GM23248 (cell line): ENCODE results near the gene TENT4B. TPM values are rescaled to one million over a fixed set of nuclear protein-coding genes. Genes with fewer than 3 reads are reported as not detected.
A peak's percentile ranks its signal among the peaks of the same experiment; 100 is the strongest.

Experiments
- DNase-seq: peaks from one replicate; pipeline ENCODE4 v3.0.0-alpha.2; 2015
- H2AFZ ChIP-seq: fragments of 200-600 bp; sonication (generic); 2 replicates; pipeline ENCODE4 v1.6.1; 2016; ENCODE audit warnings: antibody characterized with exemption
- H3F3A ChIP-seq: fragments of 200-600 bp; sonication (generic); 2 replicates; pipeline ENCODE4 v1.6.1; 2016; ENCODE audit warnings: mild to moderate bottlenecking, antibody characterized with exemption, mixed run types; ENCODE audit not compliant: insufficient read depth
- H3K27ac ChIP-seq: fragments of 200-600 bp; sonication (generic); 2 replicates; pipeline ENCODE4 v1.5.1; 2016; ENCODE audit warnings: mild to moderate bottlenecking
- H3K27me3 ChIP-seq: fragments of 200-600 bp; sonication (generic); replicated peaks from 2 replicates; pipeline ENCODE4 v1.6.1; 2016; ENCODE audit warnings: mild to moderate bottlenecking; ENCODE audit not compliant: insufficient read depth
- H3K36me3 ChIP-seq: fragments of 200-600 bp; sonication (generic); 2 replicates; pipeline ENCODE4 v1.6.1; 2016; ENCODE audit warnings: low read depth, mild to moderate bottlenecking
- H3K4me1 ChIP-seq: fragments of 200-600 bp; sonication (generic); 2 replicates; pipeline ENCODE4 v1.6.1; 2016; ENCODE audit warnings: mild to moderate bottlenecking; ENCODE audit not compliant: insufficient read depth
- H3K4me2 ChIP-seq: fragments of 200-600 bp; sonication (generic); one replicate; pipeline ENCODE4 v1.6.1; 2016; ENCODE audit warnings: mild to moderate bottlenecking; ENCODE audit not compliant: unreplicated experiment
- H3K4me3 ChIP-seq: fragments of 200-600 bp; sonication (generic); 2 replicates; pipeline ENCODE4 v1.5.1; 2016; ENCODE audit warnings: mild to moderate bottlenecking
- H3K79me2 ChIP-seq: fragments of 200-600 bp; sonication (generic); 2 replicates; pipeline ENCODE4 v1.6.1; 2016; ENCODE audit warnings: mild to moderate bottlenecking; ENCODE audit not compliant: insufficient read depth
- H3K9ac ChIP-seq: fragments of 200-600 bp; sonication (generic); 2 replicates; pipeline ENCODE4 v1.6.1; 2016; ENCODE audit warnings: mild to moderate bottlenecking
- H3K9me2 ChIP-seq: fragments of 200-600 bp; sonication (generic); 2 replicates; pipeline ENCODE4 v1.6.1; 2016; ENCODE audit warnings: mixed run types, mild to moderate bottlenecking, moderate library complexity; ENCODE audit not compliant: insufficient read depth
- H3K9me3 ChIP-seq: fragments of 200-600 bp; sonication (generic); one replicate; pipeline ENCODE4 v1.6.1; 2017; ENCODE audit warnings: low read depth
- H4K20me1 ChIP-seq: fragments of 200-600 bp; sonication (generic); 2 replicates; pipeline ENCODE4 v1.6.0; 2016; ENCODE audit not compliant: insufficient read depth
- EZH2 ChIP-seq: fragments of 200-600 bp; sonication (generic); IDR thresholded peaks from 2 replicates; pipeline ENCODE4 v1.6.1; 2018; ENCODE audit warnings: antibody characterized with exemption, mild to moderate bottlenecking; ENCODE audit not compliant: insufficient read depth, poor library complexity, severe bottlenecking
- EZH2phosphoT487 ChIP-seq: fragments of 200-600 bp; sonication (generic); IDR thresholded peaks from 2 replicates; pipeline ENCODE4 v1.6.1; 2018; ENCODE audit warnings: antibody characterized with exemption, moderate library complexity, mild to moderate bottlenecking, low read depth; ENCODE audit not compliant: insufficient read depth
- WGBS, 2 experiments: methylation state at CpG; one replicate each; pipeline ENCODE4 v1.1.6; 2015 to 2017; ENCODE audit warnings: low lambda C conversion rate in 2 of 2, low coverage in 1 of 2; ENCODE audit errors: missing lambda C conversion rate in 2 of 2; 5-methylcytosine and 5-hydroxymethylcytosine counted together
- in situ Hi-C: fragments of 300-500 bp; cut with MboI; formaldehyde crosslinking; loops from 2 replicates; pipeline ENCODE4 v1.15.0; 2020
- polyA plus RNA-seq: library from polyadenylated mRNA; unstranded; fragments of >200 nt; fragmentation: Nextera tagmentation; extraction: Ambion mirVana; gene quantifications from 2 replicates; pipeline ENCODE4 v1.2.1, GENCODE V29; 2016
- total RNA-seq: library from RNA; depleted of rRNA; stranded (reverse); fragments of >200 nt; shearing (Covaris generic); gene quantifications from 2 replicates; pipeline ENCODE4 v1.2.3, GENCODE V29; 2014

Gene TENT4B
- total and polyA plus RNA-seq, 2 experiments from 2014 or later = 7.4 to 12.6 TPM

DNA sequence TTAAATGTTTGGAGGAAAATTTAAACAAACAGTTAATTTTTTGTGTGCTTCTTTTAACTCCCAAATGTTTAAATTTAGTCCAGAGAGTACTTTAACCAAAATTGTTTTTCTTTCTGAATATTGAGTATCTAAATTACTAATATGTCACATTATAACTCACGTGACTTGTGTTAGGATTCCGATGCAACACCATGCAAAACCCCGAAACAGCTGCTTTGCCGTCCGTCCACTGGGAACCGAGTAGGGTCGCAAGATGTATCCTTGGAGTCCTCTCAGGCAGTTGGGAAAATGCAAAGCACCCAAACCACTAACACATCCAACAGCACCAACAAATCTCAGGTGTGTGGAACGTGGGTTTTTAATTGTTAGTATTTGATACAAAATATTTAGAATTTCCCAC, 74.6 kb downstream of the TENT4B start:
- H3K9ac ChIP-seq = no peak overlapping the region
- in situ Hi-C loops = no loop called here
- H3K9me2 ChIP-seq = no peaks in the 10 kb centered on the region
- WGBS, 2 experiments = 84% methylated on average over 8 of the region's 8 CpGs
- no peak for DNase-seq
- no peaks in the 10 kb centered on the region for H3K79me2 ChIP-seq
- H3K9me3 ChIP-seq = no peaks in the 10 kb centered on the region
- no peaks in the 10 kb centered on the region for H4K20me1 ChIP-seq
- no peak overlapping the region for H3K4me2 ChIP-seq
- 0 out of 2 replicates have a peak, but pooled peaks cover 6% of the 10 kb centered on the region for H3K4me1 ChIP-seq
- H3K36me3 ChIP-seq = peaks cover 48% of the 10 kb centered on the region; the same call in 1 of the 2 replicates
- H3K27me3 ChIP-seq = no peaks in the 10 kb centered on the region
- no peak for TF ChIP-seq EZH2phosphoT487
- no peak for TF ChIP-seq EZH2
- H3K4me3 ChIP-seq = no peak overlapping the region
- H2AFZ ChIP-seq = no peak overlapping the region
- no peak overlapping the region for H3K27ac ChIP-seq
- H3F3A ChIP-seq = 0 out of 2 replicates have a peak, but pooled peaks cover 13% of the 10 kb centered on the region

DNA sequence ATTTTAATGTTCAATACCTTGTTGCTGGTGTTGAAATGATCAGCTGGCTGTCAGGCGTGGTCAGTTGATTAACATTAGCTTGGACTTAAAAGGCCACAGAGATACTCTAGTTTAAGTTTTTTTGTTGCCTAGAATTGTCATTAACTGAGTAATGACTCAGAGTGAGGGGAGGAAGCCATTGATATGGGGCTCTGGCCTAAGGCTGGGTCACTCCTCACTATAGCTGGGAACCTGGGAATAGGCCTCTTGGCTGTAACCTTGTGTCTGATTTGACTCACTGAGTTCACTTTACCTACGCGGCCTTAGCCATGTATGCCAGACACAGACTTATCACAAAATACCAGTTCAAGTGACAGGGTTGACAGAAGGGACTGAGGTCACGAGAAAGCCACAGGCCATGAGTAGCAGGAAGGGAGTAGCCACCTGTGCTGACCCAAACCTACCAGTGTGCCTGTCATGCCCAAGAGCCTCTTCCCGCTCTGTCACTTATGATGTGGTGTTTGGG, 75.3 kb downstream of the TENT4B start:
- Histone ChIP-seq H3K79me2 (no peaks in the 10 kb centered on the region), H3K4me3 (no peak overlapping the region), H3K4me1 (0 out of 2 replicates have a peak, but pooled peaks cover 6% of the 10 kb centered on the region), H3F3A (peaks cover 11% of the 10 kb centered on the region; the same call in 1 of the 2 replicates), H4K20me1 (no peaks in the 10 kb centered on the region), H3K36me3 (peaks cover 43% of the 10 kb centered on the region; the same call in 1 of the 2 replicates), H3K9me3 (no peaks in the 10 kb centered on the region), H2AFZ (no peak overlapping the region), H3K27ac (no peak overlapping the region), H3K9ac (no peak overlapping the region), H3K27me3 (no peaks in the 10 kb centered on the region), H3K4me2 (no peak overlapping the region), H3K9me2 (no peaks in the 10 kb centered on the region; the same call in 1 of the 2 replicates)
- 96 to 99% methylated on average over 5 of the region's 5 CpGs for WGBS, 2 experiments
- DNase-seq = no peak
- in situ Hi-C loops = no loop called here
- no peak for TF ChIP-seq EZH2
- TF ChIP-seq EZH2phosphoT487 = no peak

DNA sequence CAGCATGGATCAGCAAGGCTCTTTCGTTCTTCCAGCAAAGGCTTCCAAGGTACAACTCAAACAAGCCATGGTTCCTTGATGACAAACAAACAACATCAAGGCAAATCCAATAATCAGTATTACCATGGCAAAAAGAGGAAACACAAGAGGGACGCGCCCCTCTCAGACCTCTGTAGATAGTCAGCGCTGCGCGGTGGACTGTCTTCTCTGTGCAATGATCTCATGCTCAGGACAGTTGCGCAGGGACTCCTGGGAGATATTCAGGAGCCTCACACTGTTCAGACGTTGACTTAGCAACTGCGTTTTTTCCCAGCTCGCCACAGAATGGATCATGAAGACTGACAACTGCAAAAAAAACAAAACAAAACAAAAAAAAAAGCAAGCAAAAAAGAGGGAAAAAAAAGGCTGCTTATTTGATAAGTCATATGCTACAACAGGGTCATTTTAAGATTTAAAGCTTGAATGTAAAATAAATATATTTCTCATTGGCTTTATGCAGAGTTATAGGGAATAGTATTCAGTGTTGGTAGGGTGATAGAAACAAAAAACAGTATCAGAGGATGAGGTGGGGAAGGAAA, 76.1 kb downstream of the TENT4B start:
- Histone ChIP-seq H3K27me3 (no peaks in the 10 kb centered on the region), H3K9ac (no peak overlapping the region), H3K79me2 (no peaks in the 10 kb centered on the region), H3K4me3 (no peak overlapping the region), H3K36me3 (peaks cover 43% of the 10 kb centered on the region; the same call in 1 of the 2 replicates), H3F3A (peaks cover 16% of the 10 kb centered on the region), H2AFZ (no peak overlapping the region), H3K4me1 (peaks cover 8% of the 10 kb centered on the region; the same call in 1 of the 2 replicates), H3K9me2 (no peaks in the 10 kb centered on the region; the same call in 1 of the 2 replicates), H3K4me2 (no peak overlapping the region), H3K9me3 (no peaks in the 10 kb centered on the region), H4K20me1 (no peaks in the 10 kb centered on the region), H3K27ac (no peak overlapping the region)
- DNase-seq = no peak
- 92 to 95% methylated on average over 10 of the region's 10 CpGs for WGBS, 2 experiments
- no peak for TF ChIP-seq EZH2phosphoT487
- no peak for TF ChIP-seq EZH2
- in situ Hi-C loops = no loop called here

DNA sequence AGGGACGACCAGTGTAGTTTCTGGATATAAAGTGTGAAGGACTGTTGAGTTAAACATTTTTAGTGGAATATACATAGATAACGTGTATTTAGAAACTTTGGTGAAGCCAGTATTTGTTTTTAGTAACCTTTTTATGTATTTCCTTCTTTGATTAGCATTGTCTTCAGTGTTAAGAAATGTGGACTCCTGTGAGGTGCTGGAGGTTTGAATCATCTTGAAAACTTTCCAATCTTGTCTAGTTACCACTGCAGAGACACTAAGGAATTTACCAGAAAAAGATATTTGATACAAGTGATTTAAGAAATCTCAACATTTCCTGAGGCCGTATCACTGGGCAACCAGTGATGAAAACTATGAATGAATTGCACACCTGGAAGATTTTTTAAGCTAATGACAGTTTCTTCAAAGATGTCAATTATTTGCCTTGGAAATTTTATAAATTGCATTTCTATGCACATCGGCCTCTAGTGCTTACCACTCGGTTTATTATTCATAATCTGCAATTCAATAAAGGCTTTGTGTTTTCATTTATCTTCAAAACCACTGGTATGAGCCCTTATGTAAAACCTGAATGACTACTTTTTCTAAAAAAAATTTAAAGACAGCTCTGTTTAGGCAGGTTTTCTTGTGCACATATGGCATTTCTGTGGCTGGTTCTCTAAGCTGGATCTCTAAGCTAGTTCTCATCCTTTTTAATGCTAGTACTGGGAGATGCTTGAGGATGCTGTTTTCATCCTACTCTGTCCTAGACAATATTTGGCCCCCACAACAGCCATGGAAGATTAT, 81.9 kb downstream of the TENT4B start:
- H3K79me2 ChIP-seq = no peaks in the 10 kb centered on the region
- H3F3A ChIP-seq = peaks cover 25% of the 10 kb centered on the region
- no peaks in the 10 kb centered on the region; the same call in 1 of the 2 replicates for H3K9me2 ChIP-seq
- no peaks in the 10 kb centered on the region for H3K9me3 ChIP-seq
- H3K27ac ChIP-seq = peak overlapping the region; percentile 50
- H3K27me3 ChIP-seq = no peaks in the 10 kb centered on the region
- no peaks in the 10 kb centered on the region for H4K20me1 ChIP-seq
- no peak overlapping the region for H3K9ac ChIP-seq
- H3K36me3 ChIP-seq = 0 out of 2 replicates have a peak, but pooled peaks cover 4% of the 10 kb centered on the region
- DNase-seq = peak; percentile 75
- 53 to 61% methylated on average over 5 of the region's 5 CpGs for WGBS, 2 experiments
- no peak overlapping the region for H3K4me3 ChIP-seq
- H2AFZ ChIP-seq = no peak overlapping the region
- H3K4me2 ChIP-seq = no peak overlapping the region
- H3K4me1 ChIP-seq = peaks cover 16% of the 10 kb centered on the region
- in situ Hi-C loops = no loop called here
- no peak for TF ChIP-seq EZH2phosphoT487
- TF ChIP-seq EZH2 = no peak
